Suprapubic skin (tissue), 4 donors: ENCODE measurements around the gene C16orf92. TPM values are rescaled to one million over a fixed set of nuclear protein-coding genes. Genes with fewer than 3 reads are reported as not detected.

Experiments
- DNase-seq, 2 donors: peaks; one replicate each; pipeline ENCODE4 v3.0.0-alpha.2; 2019; ENCODE audit warnings: low spot score in 2 of 2
- H3K27ac ChIP-seq: fragments of 200-600 bp; sonication (generic); one replicate; pipeline ENCODE4 v1.5.1; 2019
- H3K27me3 ChIP-seq: fragments of 200-600 bp; sonication (generic); one replicate; pipeline ENCODE4 v1.5.1; 2019
- H3K36me3 ChIP-seq: fragments of 200-600 bp; sonication (generic); one replicate; pipeline ENCODE4 v1.5.1; 2019
- H3K4me1 ChIP-seq: fragments of 200-600 bp; sonication (generic); one replicate; pipeline ENCODE4 v1.5.1; 2019
- H3K4me3 ChIP-seq: fragments of 200-600 bp; sonication (generic); one replicate; pipeline ENCODE4 v1.5.1; 2019; ENCODE audit warnings: mild to moderate bottlenecking
- H3K9me3 ChIP-seq: fragments of 200-600 bp; sonication (generic); one replicate; pipeline ENCODE4 v1.5.1; 2019
- CTCF ChIP-seq, 2 donors: fragments of 200-600 bp in 1 of 2; fragments of 450-650 bp in 1 of 2; sonication (generic) in 1 of 2; IDR thresholded peaks; one replicate each; pipeline ENCODE4 v1.5.1; 2016 to 2019; ENCODE audit warnings: antibody characterized with exemption in 2 of 2, mild to moderate bottlenecking in 1 of 2, moderate library complexity in 1 of 2
- EP300 ChIP-seq: sonication (generic); formaldehyde crosslinking; IDR thresholded peaks from one replicate; pipeline ENCODE4 v1.6.1; 2017; ENCODE audit warnings: antibody characterized with exemption
- POLR2A ChIP-seq, 2 donors: fragments of 450-650 bp; IDR thresholded peaks; one replicate each; pipeline ENCODE4 v1.6.1; 2017; ENCODE audit warnings: antibody characterized with exemption in 2 of 2, mild to moderate bottlenecking in 2 of 2, moderate library complexity in 2 of 2
- POLR2AphosphoS5 ChIP-seq, 3 donors: sonication (generic); formaldehyde crosslinking; IDR thresholded peaks; one replicate each; pipeline ENCODE4 v1.6.1; 2017; ENCODE audit warnings: antibody characterized with exemption in 3 of 3
- WGBS: methylation state at CpG from one replicate; pipeline ENCODE4 v1.1.5; 2018; 5-methylcytosine and 5-hydroxymethylcytosine counted together
- total RNA-seq, 4 donors: library from RNA; depleted of rRNA; stranded (reverse); fragments of >200 nt; gene quantifications; one replicate each; pipeline ENCODE4 v1.1.0, GENCODE V29; 2016

C16orf92 gene
- total RNA-seq, 4 donors from 2014 or later = not detected

- TF ChIP-seq POLR2A (IDR thresholded peaks at IDR 0.05) (no peak), CTCF (IDR thresholded peaks at IDR 0.05) (no peak), EP300 (no peak), POLR2AphosphoS5 (IDR thresholded peaks at IDR 0.05) (no peak)
- Histone ChIP-seq H3K27me3 (no peaks in the 10 kb centered on the region), H3K9me3 (no peaks in the 10 kb centered on the region), H3K4me1 (peaks cover 10% of the 10 kb centered on the region), H3K4me3 (no peak overlapping the region), H3K36me3 (peaks cover 48% of the 10 kb centered on the region), H3K27ac (no peak overlapping the region)
- WGBS = 84% methylated on average over 25 of the region's 33 CpGs
- DNase-seq = no peak
Observed at GRCh38 chr16:30000735-30001631, 22.0 kb upstream of the C16orf92 start.

DNA sequence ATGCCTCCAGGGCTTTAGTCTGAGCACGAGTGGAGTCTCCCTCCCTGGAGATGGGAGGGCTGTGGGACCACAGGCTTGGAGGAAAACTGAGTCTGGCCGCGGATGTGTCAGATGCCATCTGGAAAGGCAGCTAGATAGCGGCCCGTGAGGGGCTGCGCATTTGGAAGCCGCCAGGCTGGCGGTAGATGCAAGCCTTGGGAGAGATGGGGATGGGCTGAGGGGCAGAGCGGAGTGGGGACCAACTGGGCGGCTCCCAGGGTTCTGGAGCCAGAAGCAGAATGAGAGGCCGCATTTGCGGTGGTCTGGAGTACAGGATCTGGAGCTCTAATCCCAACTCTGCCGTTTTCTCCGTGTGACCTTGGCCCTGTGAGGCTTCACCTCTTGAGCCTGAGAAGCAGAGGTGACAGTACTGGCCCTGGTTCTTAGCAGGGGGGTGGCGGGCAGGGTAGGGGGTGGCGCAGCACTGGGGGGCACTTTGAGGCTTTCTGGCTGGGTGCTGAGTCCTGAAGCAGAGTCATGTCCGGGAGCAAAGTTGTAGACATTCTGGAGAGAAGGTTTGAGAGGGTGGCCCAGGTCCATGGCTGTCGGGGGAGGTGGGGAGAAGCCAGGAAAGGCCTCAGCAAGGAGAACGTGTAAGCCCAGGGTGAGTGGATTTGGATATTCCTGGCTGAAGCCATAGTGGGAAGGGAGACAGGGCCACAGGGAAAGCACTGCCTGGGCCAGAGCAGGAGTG is 20.2 kb upstream of the C16orf92 start:
- Histone ChIP-seq H3K36me3 (peaks cover 46% of the 10 kb centered on the region), H3K4me3 (no peak overlapping the region), H3K4me1 (no peaks in the 10 kb centered on the region), H3K27ac (no peak overlapping the region), H3K9me3 (no peaks in the 10 kb centered on the region), H3K27me3 (no peaks in the 10 kb centered on the region)
- 84% methylated on average over 19 of the region's 19 CpGs for WGBS
- TF ChIP-seq CTCF (IDR thresholded peaks at IDR 0.05) = no peak
- no peak for TF ChIP-seq POLR2A (IDR thresholded peaks at IDR 0.05)
- TF ChIP-seq EP300 = no peak
- no peak for TF ChIP-seq POLR2AphosphoS5 (IDR thresholded peaks at IDR 0.05)
- no peak for DNase-seq

- Histone ChIP-seq H3K36me3 (peaks cover 46% of the 10 kb centered on the region), H3K27ac (no peak overlapping the region), H3K9me3 (no peaks in the 10 kb centered on the region), H3K4me3 (no peak overlapping the region), H3K27me3 (peaks cover 5% of the 10 kb centered on the region), H3K4me1 (no peaks in the 10 kb centered on the region)
- no peak for TF ChIP-seq CTCF (IDR thresholded peaks at IDR 0.05)
- 88% methylated on average over 15 of the region's 17 CpGs for WGBS
- DNase-seq = no peak
Observed at GRCh38 chr16:30003670-30004423, 19.2 kb upstream of the C16orf92 start.

DNA sequence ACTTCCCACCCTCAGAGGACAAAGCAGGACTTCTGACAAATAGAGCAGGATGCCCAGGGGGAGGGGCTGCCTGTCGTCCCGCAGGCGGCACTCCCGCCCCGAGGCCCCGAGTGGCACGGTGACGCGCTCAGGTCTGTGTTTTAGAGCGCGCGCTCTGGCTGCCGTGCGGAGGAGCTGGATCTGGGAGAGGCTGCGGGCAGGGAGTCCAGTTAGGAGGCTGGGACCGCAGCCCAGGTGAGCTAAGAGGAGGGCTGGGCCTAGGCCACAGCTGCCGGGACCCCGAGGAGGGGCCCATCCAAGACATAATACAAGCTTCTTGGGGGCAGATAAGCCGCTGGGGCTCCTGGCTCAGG is 18.6 kb upstream of the C16orf92 start:
- Histone ChIP-seq H3K9me3 (no peaks in the 10 kb centered on the region), H3K4me1 (no peaks in the 10 kb centered on the region), H3K27ac (no peak overlapping the region), H3K27me3 (peaks cover 10% of the 10 kb centered on the region), H3K4me3 (no peak overlapping the region), H3K36me3 (peaks cover 42% of the 10 kb centered on the region)
- DNase-seq = no peak
- no peak for TF ChIP-seq POLR2A (IDR thresholded peaks at IDR 0.05)
- no peak for TF ChIP-seq EP300
- no peak for TF ChIP-seq CTCF (IDR thresholded peaks at IDR 0.05)
- TF ChIP-seq POLR2AphosphoS5 (IDR thresholded peaks at IDR 0.05) = no peak
- 57% methylated on average over 8 of the region's 19 CpGs for WGBS

DNA sequence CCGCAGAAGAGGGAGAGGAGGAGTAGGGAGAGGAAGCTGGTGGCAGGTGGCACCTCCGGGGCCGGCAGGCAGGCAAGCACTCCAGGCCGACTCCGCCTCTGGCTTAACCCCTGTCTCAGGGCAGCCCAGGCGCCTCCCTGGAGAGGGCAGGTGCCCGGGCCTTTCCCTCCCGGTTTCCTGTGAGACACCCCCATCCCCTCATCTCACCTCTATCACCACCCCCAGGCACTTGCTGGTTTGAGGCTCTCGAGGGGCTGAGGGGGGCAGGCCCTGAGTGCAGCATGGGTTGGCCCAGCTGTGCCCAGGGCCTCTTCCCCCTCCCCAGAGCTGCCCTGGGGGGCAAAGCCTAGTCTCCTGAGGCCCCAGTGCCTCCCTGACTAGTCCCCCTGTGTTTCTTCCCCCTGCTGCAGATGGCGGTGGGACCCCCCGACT is 18.2 kb upstream of the C16orf92 start:
- no peak overlapping the region for H3K27ac ChIP-seq

More for the DNA sequence above, 18.2 kb upstream of the C16orf92 start:
- H3K9me3 ChIP-seq = no peaks in the 10 kb centered on the region
- peaks cover 38% of the 10 kb centered on the region for H3K36me3 ChIP-seq
- 50% methylated on average over 2 of the region's 11 CpGs for WGBS
- peaks cover 14% of the 10 kb centered on the region for H3K27me3 ChIP-seq
- no peak for DNase-seq
- no peak overlapping the region for H3K4me3 ChIP-seq
- peaks cover 4% of the 10 kb centered on the region for H3K4me1 ChIP-seq
- TF ChIP-seq POLR2AphosphoS5 (IDR thresholded peaks at IDR 0.05) (no peak), POLR2A (IDR thresholded peaks at IDR 0.05) (no peak), EP300 (no peak), CTCF (IDR thresholded peaks at IDR 0.05) (no peak)
